H1 (cell line): ENCODE data around the gene IL17REL. TPM values are rescaled to one million over a fixed set of nuclear protein-coding genes. Genes with fewer than 3 reads are reported as not detected.

Source experiments
- CTCF ChIA-PET: fragments of 300-600 bp; sonication (Branson Sonifier 250); formaldehyde crosslinking; loops from one replicate; lab custom pipeline; 2021; ENCODE audit not compliant: partially characterized antibody; lab: Charles Lee
- POLR2A ChIA-PET: fragments of 300-600 bp; sonication (Branson Sonifier 250); formaldehyde crosslinking; loops from one replicate; lab custom pipeline; 2021; ENCODE audit warnings: inconsistent platforms; ENCODE audit not compliant: partially characterized antibody; lab: Charles Lee
- DNase-seq, 2 experiments: peaks; one replicate each; pipeline versions ENCODE4 v3.0.0 to v3.0.0-alpha.2; 2010 to 2022; ENCODE audit warnings: low spot score in 2 of 2, low read depth in 1 of 2, mixed read lengths in 1 of 2
- FAIRE-seq: peaks from 2 replicates; lab custom pipeline; 2011; peaks lifted over from hg19 to GRCh38; lab: Jason Lieb, UNC
- H2AFZ ChIP-seq: 2 replicates; pipeline ENCODE4 v1.8.1; 2012; ENCODE audit warnings: low read length, inconsistent platforms
- H2AK5ac ChIP-seq: 2 replicates; pipeline ENCODE4 v1.6.1; 2013; ENCODE audit warnings: low read depth, low read length
- H2BK120ac ChIP-seq: replicated peaks from 2 replicates; pipeline ENCODE3; 2013; ENCODE audit warnings: low read depth, low read length, inconsistent platforms
- H2BK12ac ChIP-seq: 2 replicates; pipeline ENCODE4 v1.6.1; 2013; ENCODE audit warnings: low read depth, low read length
- H2BK15ac ChIP-seq: 2 replicates; pipeline ENCODE4 v1.6.1; 2013; ENCODE audit warnings: low read length
- H2BK20ac ChIP-seq: 2 replicates; pipeline ENCODE4 v1.6.1; 2013; ENCODE audit warnings: low read length
- H2BK5ac ChIP-seq: 2 replicates; pipeline ENCODE4 v1.6.1; 2013; ENCODE audit warnings: low read depth, low read length
- H3K14ac ChIP-seq: 2 replicates; pipeline ENCODE4 v1.6.1; 2013; ENCODE audit warnings: inconsistent platforms; ENCODE audit not compliant: insufficient read length
- H3K18ac ChIP-seq: 2 replicates; pipeline ENCODE4 v1.6.1; 2013; ENCODE audit warnings: low read length; ENCODE audit errors: extremely low read depth
- H3K23ac ChIP-seq: 2 replicates; pipeline ENCODE4 v1.6.1; 2013; ENCODE audit warnings: inconsistent platforms; ENCODE audit not compliant: insufficient read length
- H3K23me2 ChIP-seq: 2 replicates; pipeline ENCODE4 v1.6.1; 2013; ENCODE audit warnings: low read depth, low read length
- H3K27ac ChIP-seq: 2 replicates; pipeline ENCODE4 v1.6.1; 2011; ENCODE audit warnings: low read depth, low read length, inconsistent platforms
- H3K27me3 ChIP-seq, 4 experiments: replicated peaks in 1 of 4; 1 replicate in 1 of 4; 2 replicates in 3 of 4; pipeline versions ENCODE4 v1.6.1 to v1.8.1; 2011 to 2013; ENCODE audit warnings: low read length in 3 of 4, mild to moderate bottlenecking in 3 of 4, inconsistent platforms in 2 of 4, mixed read lengths in 2 of 4, moderate library complexity in 1 of 4; ENCODE audit not compliant: control insufficient read depth in 3 of 4, insufficient read depth in 3 of 4; ENCODE audit errors: extremely low read depth in 1 of 4
- H3K36me3 ChIP-seq, 4 experiments: 2 replicates each; pipeline versions ENCODE4 v1.6.1 to v1.8.1; 2011 to 2013; ENCODE audit warnings: mild to moderate bottlenecking in 4 of 4, low read length in 3 of 4, moderate library complexity in 2 of 4, control low read depth in 1 of 4, inconsistent platforms in 1 of 4; ENCODE audit not compliant: insufficient read depth in 4 of 4, control insufficient read depth in 2 of 4
- H3K4ac ChIP-seq: replicated peaks from 2 replicates; pipeline ENCODE3; 2013; ENCODE audit warnings: low read length, low read depth, mixed read lengths, inconsistent platforms; ENCODE audit not compliant: insufficient read length
- H3K4me1 ChIP-seq, 4 experiments: replicated peaks in 1 of 4; 1 replicate in 1 of 4; 2 replicates in 3 of 4; pipeline versions ENCODE4 v1.6.1 to v1.8.1; 2011 to 2013; ENCODE audit warnings: low read length in 3 of 4, inconsistent platforms in 2 of 4, mixed read lengths in 1 of 4; ENCODE audit not compliant: insufficient read depth in 4 of 4, control insufficient read depth in 3 of 4
- H3K4me2 ChIP-seq, 2 experiments: 2 replicates each; pipeline versions ENCODE4 v1.6.1 to v1.8.1; 2011 to 2013; ENCODE audit warnings: low read depth in 2 of 2, low read length in 2 of 2, control low read depth in 1 of 2, inconsistent platforms in 1 of 2, mild to moderate bottlenecking in 1 of 2; ENCODE audit not compliant: insufficient read depth in 1 of 2
- H3K4me3 ChIP-seq, 4 experiments: fragments of 200-600, 300-600 bp in 1 of 4; sonication (generic), shearing (Covaris generic), sonication (Bioruptor Twin) in 1 of 4; 2 replicates each; pipeline versions ENCODE4 v1.5.1 to v1.8.1; 2011 to 2016; ENCODE audit warnings: low read length in 4 of 4, low read depth in 3 of 4, control low read depth in 2 of 4, inconsistent platforms in 2 of 4, mild to moderate bottlenecking in 2 of 4, mixed read lengths in 1 of 4, moderate library complexity in 1 of 4; ENCODE audit not compliant: insufficient read depth in 2 of 4; ENCODE audit errors: extremely low read depth in 1 of 4
- H3K56ac ChIP-seq: replicated peaks from 2 replicates; pipeline ENCODE3; 2013; ENCODE audit warnings: low read depth, mild to moderate bottlenecking, mixed read lengths, low read length, inconsistent platforms; ENCODE audit not compliant: insufficient read length
- H3K79me1 ChIP-seq: 2 replicates; pipeline ENCODE4 v1.6.1; 2013; ENCODE audit warnings: low read depth, low read length, control low read depth
- H3K79me2 ChIP-seq, 2 experiments: 2 replicates each; pipeline versions ENCODE4 v1.6.1 to v1.8.1; 2012 to 2013; ENCODE audit warnings: low read length in 2 of 2, mild to moderate bottlenecking in 2 of 2, inconsistent platforms in 1 of 2; ENCODE audit not compliant: insufficient read depth in 2 of 2, control insufficient read depth in 1 of 2
- H3K9ac ChIP-seq, 4 experiments: replicated peaks in 1 of 4; 1 replicate in 1 of 4; 2 replicates in 3 of 4; pipeline versions ENCODE4 v1.6.1 to v1.8.1; 2011 to 2013; ENCODE audit warnings: low read depth in 3 of 4, low read length in 3 of 4, control low read depth in 2 of 4, mild to moderate bottlenecking in 2 of 4, moderate library complexity in 2 of 4, inconsistent platforms in 1 of 4; ENCODE audit errors: extremely low read depth in 1 of 4
- H3K9me3 ChIP-seq, 2 experiments: 2 replicates each; pipeline versions ENCODE4 v1.6.1 to v1.8.1; 2012 to 2013; ENCODE audit warnings: mild to moderate bottlenecking in 2 of 2, moderate library complexity in 2 of 2, control low read depth in 1 of 2, inconsistent platforms in 1 of 2, low read depth in 1 of 2, low read length in 1 of 2, mixed read lengths in 1 of 2; ENCODE audit not compliant: insufficient read depth in 2 of 2
- H4K20me1 ChIP-seq, 2 experiments: replicated peaks in 1 of 2; 2 replicates each; pipeline versions ENCODE3 to v1.8.1; 2011 to 2013; ENCODE audit warnings: inconsistent platforms in 2 of 2, low read length in 2 of 2, mild to moderate bottlenecking in 1 of 2; ENCODE audit not compliant: insufficient read depth in 2 of 2, control insufficient read depth in 1 of 2
- H4K5ac ChIP-seq: 2 replicates; pipeline ENCODE4 v1.6.1; 2013; ENCODE audit warnings: low read length, low read depth, mixed read lengths, inconsistent platforms; ENCODE audit not compliant: insufficient read length
- H4K8ac ChIP-seq: 2 replicates; pipeline ENCODE4 v1.8.0; 2013; ENCODE audit warnings: mild to moderate bottlenecking, moderate library complexity, low read length, inconsistent platforms; ENCODE audit not compliant: insufficient read depth; ENCODE audit errors: extremely low read depth
- H4K91ac ChIP-seq: replicated peaks from 2 replicates; pipeline ENCODE3; 2013; ENCODE audit warnings: low read length, mixed read lengths, inconsistent platforms; ENCODE audit not compliant: insufficient read length
- ATF2 ChIP-seq: IDR thresholded peaks from 2 replicates; pipeline ENCODE4 v1.6.1; 2012; ENCODE audit warnings: low read length, inconsistent platforms
- BACH1 ChIP-seq: IDR thresholded peaks from 2 replicates; pipeline ENCODE4 v1.6.1; 2012; ENCODE audit warnings: low read length, improper control_type of control experiment
- SIX5 ChIP-seq: IDR thresholded peaks from 2 replicates; pipeline ENCODE4 v1.6.1; 2011; ENCODE audit warnings: mild to moderate bottlenecking, low read depth, low read length
- SP1 ChIP-seq: IDR thresholded peaks from 2 replicates; pipeline ENCODE4 v1.6.1; 2011; ENCODE audit warnings: low read depth, low read length
- SUZ12 ChIP-seq: fragments of 200-600 bp; sonication (generic); IDR thresholded peaks from 2 replicates; pipeline ENCODE4 v1.6.1; 2012; ENCODE audit warnings: mild to moderate bottlenecking, inconsistent platforms, low read length, moderate library complexity, mixed read lengths
- WGBS, 2 experiments: shearing (Covaris generic) in 1 of 2; methylation state at CpG; one replicate each; pipeline versions ENCODE4 v1.1.6 to v1.1.7; 2013 to 2015; ENCODE audit warnings: low lambda C conversion rate in 2 of 2, mixed read lengths in 2 of 2, inconsistent platforms in 1 of 2, low coverage in 1 of 2, missing lambda C conversion rate in 1 of 2; ENCODE audit not compliant: insufficient replicate concordance in 2 of 2, insufficient coverage in 1 of 2, insufficient read length in 1 of 2; ENCODE audit errors: extremely low coverage in 1 of 2, missing lambda C conversion rate in 1 of 2; 5-methylcytosine and 5-hydroxymethylcytosine counted together
- polyA plus RNA-seq, 7 experiments: library from polyadenylated mRNA; depleted of rRNA in 3 of 7; stranded (reverse) in 5 of 7; unstranded in 2 of 7; fragments of >200 nt in 5 of 7; fragments of 200-250 nt in 2 of 7; gene quantifications; 1 replicate in 5 of 7; 2 replicates in 1 of 7; 4 replicates in 1 of 7; pipeline versions ENCODE4 v1.2.1 to v1.2.3, GENCODE V29; 2011 to 2013; ENCODE audit warnings: missing spikeins in 2 of 7, mixed read lengths in 2 of 7
- total RNA-seq: library from RNA; stranded (reverse); fragmentation: NEBNext Ultra II Directional; extraction: Animal tissue kit (Norgen Biotek cat#: 25700); gene quantifications from 2 replicates; pipeline ENCODE4 v1.2.1, GENCODE V29; 2021

Gene IL17REL
- total and polyA plus RNA-seq, 2 of the 8 experiments (the other 6 are each of a cell fraction or from before 2014, with no cell fraction given) = 0.15 to 0.20 TPM

DNA sequence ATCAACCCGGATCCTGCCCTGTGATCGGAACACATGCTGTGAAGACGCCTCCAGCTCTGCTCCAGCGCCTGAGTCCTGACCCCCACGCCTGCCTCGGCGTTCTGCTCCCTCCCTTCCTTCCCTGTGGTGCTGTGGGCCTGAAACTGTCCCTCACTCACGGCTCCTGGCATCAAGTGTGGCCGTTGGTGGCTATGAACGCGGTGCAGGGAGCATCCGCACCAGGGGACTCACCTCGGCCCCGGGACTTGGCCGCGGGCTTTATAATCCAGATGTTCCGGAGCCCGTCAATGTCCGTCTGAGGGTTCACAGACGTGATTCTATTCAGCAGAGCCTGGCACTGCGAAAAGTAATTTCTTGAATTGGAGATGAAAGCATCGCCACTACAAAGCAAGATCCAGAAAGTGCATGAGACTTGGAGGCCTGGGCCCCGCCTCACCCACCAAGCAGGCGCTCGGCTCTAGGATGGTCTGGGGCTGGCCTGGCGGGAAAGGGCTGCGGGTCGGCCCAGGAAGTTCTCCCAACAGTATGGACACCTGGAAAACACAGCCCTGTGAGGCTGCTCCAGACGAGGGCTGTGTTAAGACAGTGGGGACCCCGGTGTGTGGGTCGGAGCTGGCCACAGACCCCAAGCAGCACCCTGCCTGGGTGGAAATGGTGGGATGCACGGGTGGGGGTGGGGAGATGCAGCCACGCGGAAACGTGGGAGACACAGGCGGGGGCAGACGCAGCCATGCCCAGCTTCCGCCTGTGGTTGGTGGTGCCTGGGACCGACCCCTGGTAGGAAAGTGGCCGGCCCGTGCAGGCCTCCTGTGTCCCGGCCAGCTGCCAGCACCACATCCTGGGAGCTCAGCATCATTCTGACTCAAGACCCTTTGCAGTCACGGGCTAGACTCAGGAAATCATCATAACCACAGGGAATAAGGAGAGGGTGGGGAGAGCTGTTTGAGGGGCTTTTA is 21.8 kb upstream of the IL17REL start:
- no peak overlapping the region for H2BK15ac ChIP-seq
- no peak for TF ChIP-seq ATF2
- TF ChIP-seq SUZ12 = no peak
- no peak for TF ChIP-seq BACH1
- TF ChIP-seq SP1 = no peak
- no peak for TF ChIP-seq SIX5
- no peaks in the 10 kb centered on the region for H3K79me1 ChIP-seq
- H4K5ac ChIP-seq = no peak overlapping the region
- peaks cover under 1 to 17% (median 9%) of the 10 kb centered on the region in 4 experiments; a peak in 6 of 7 replicates for H3K27me3 ChIP-seq
- 0 out of 4 replicates have a peak, but pooled peaks cover 0 to 5% of the 10 kb centered on the region in 2 experiments for H3K9me3 ChIP-seq
- H3K14ac ChIP-seq = no peak overlapping the region
- no peak overlapping the region for H2BK120ac ChIP-seq
- no peaks in the 10 kb centered on the region for H3K23me2 ChIP-seq
- no peak overlapping the region for H2BK12ac ChIP-seq
- no peaks in the 10 kb centered on the region for H3K79me2 ChIP-seq
- ChIA-PET POLR2A (no interaction called here), CTCF (interaction anchor here (0.6 to 0.9 kb wide), 2 partner anchors 38 to 182 kb away, joined by 3 read pairs; no protein-coding TSS in a partner anchor)
- no peak overlapping the region for H4K8ac ChIP-seq
- no peaks in the 10 kb centered on the region for H3K36me3 ChIP-seq
- no peak overlapping the region for H3K4me3 ChIP-seq
- no peak for FAIRE-seq
- 91% methylated on average over 36 of the region's 43 CpGs; no CpG with 5 or more reads in 1 of the 2 experiments for WGBS, 2 experiments
- H3K23ac ChIP-seq = no peak overlapping the region
- H3K9ac ChIP-seq = no peak overlapping the region
- H2AK5ac ChIP-seq = no peak overlapping the region
- H3K4me2 ChIP-seq = no peak overlapping the region
- no peaks in the 10 kb centered on the region for H4K20me1 ChIP-seq
- no peak overlapping the region for H2BK5ac ChIP-seq
- H2BK20ac ChIP-seq = no peak overlapping the region
- H4K91ac ChIP-seq = peak overlapping the region; percentile 74
- H2AFZ ChIP-seq = no peak overlapping the region
- no peak overlapping the region for H3K56ac ChIP-seq
- no peak overlapping the region for H3K27ac ChIP-seq
- peaks cover 0 to 3% (median 0%) of the 10 kb centered on the region in 4 experiments; a peak in 2 of 7 replicates for H3K4me1 ChIP-seq
- no peak overlapping the region for H3K4ac ChIP-seq
- DNase-seq = no peak
- no peak overlapping the region for H3K18ac ChIP-seq
